Esophagus squamous epithelium (tissue), 4 donors: ENCODE measurements around the gene DDA1.

Source experiments
- POLR2A ChIP-seq, 4 donors: fragments of 450-650 bp; IDR thresholded peaks; one replicate each; pipeline ENCODE4 v1.6.1; 2017; ENCODE audit warnings: antibody characterized with exemption in 4 of 4, mild to moderate bottlenecking in 4 of 4, moderate library complexity in 3 of 4
- TF ChIP-seq, protein P1 (sequence below), 6 experiments: fragments of 450-650 bp in 4 of 6; fragments of 200-600 bp in 2 of 6; sonication (generic) in 2 of 6; IDR thresholded peaks; one replicate each; pipeline ENCODE4 v1.5.1; 2016 to 2019; ENCODE audit warnings: antibody characterized with exemption in 6 of 6, mild to moderate bottlenecking in 4 of 6, moderate library complexity in 4 of 6

- TF ChIP-seq, protein P1, sequence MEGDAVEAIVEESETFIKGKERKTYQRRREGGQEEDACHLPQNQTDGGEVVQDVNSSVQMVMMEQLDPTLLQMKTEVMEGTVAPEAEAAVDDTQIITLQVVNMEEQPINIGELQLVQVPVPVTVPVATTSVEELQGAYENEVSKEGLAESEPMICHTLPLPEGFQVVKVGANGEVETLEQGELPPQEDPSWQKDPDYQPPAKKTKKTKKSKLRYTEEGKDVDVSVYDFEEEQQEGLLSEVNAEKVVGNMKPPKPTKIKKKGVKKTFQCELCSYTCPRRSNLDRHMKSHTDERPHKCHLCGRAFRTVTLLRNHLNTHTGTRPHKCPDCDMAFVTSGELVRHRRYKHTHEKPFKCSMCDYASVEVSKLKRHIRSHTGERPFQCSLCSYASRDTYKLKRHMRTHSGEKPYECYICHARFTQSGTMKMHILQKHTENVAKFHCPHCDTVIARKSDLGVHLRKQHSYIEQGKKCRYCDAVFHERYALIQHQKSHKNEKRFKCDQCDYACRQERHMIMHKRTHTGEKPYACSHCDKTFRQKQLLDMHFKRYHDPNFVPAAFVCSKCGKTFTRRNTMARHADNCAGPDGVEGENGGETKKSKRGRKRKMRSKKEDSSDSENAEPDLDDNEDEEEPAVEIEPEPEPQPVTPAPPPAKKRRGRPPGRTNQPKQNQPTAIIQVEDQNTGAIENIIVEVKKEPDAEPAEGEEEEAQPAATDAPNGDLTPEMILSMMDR (IDR thresholded peaks at IDR 0.05) = no peak
- TF ChIP-seq POLR2A (IDR thresholded peaks at IDR 0.05) = no peak
Observed at GRCh38 chr19:17347877-17348276, 38.5 kb downstream of the DDA1 start.
